ENCODE results near the gene POU2AF3. TPM values are rescaled to one million over a fixed set of nuclear protein-coding genes. Genes with fewer than 3 reads are reported as not detected.
"Not testable (repeated sequence)": the region's sequence is repeated elsewhere in the genome, so short reads cannot be mapped to it uniquely, and the experiment has no call there.

POU2AF3 gene
- total RNA-seq, 2 experiments from 2014 or later, result not detected

- Mint-ChIP-seq H3K4me1 (ENCODE audit: low read depth) (no peaks in the 10 kb centered on the region), H3K27me3 (ENCODE audit: low read depth) (peaks cover 25% of the 10 kb centered on the region)
- CTCF ChIA-PET, result interaction anchor here (1.2 kb wide), 1 partner anchor 109 kb away, joined by 3 read pairs; no protein-coding TSS in a partner anchor
Observed at GRCh38 chr11:111319296-111319695, 20.9 kb downstream of the POU2AF3 start.

GRCh38 chr11:111320199-111320598, 21.9 kb downstream of the POU2AF3 start:
- H3K9me3 Mint-ChIP-seq (ENCODE audit: insufficient read depth); ATAC-seq; H3K36me3 Mint-ChIP-seq (ENCODE audit: low read depth); POLR2A ChIA-PET; DNase-seq; H3K27ac Mint-ChIP-seq; H3K4me3 Mint-ChIP-seq; H3K4me1 Mint-ChIP-seq (ENCODE audit: low read depth): not testable (repeated sequence)
- H3K27me3 Mint-ChIP-seq (ENCODE audit: low read depth), result peaks cover 22% of the 10 kb centered on the region
- CTCF ChIA-PET, result interaction anchor here (0.9 to 1.2 kb wide), 2 partner anchors 108 to 109 kb away, joined by 3 read pairs; no protein-coding TSS in a partner anchor

More at GRCh38 chr11:111319296-111319695, 20.9 kb downstream of the POU2AF3 start:
- DNase-seq (peak; percentile 17), ATAC-seq (no peak)
- H3K27ac Mint-ChIP-seq, result no peak overlapping the region
- no peaks in the 10 kb centered on the region for H3K36me3 Mint-ChIP-seq (ENCODE audit: low read depth)
- H3K9me3 Mint-ChIP-seq (ENCODE audit: insufficient read depth), result no peaks in the 10 kb centered on the region
- H3K4me3 Mint-ChIP-seq, result no peak overlapping the region
- POLR2A ChIA-PET, result no interaction called here

GRCh38 chr11:111320728-111321568, 22.6 kb downstream of the POU2AF3 start:
- no peak for DNase-seq
- no peak overlapping the region for H3K27ac Mint-ChIP-seq
- H3K36me3 Mint-ChIP-seq (ENCODE audit: low read depth), result no peaks in the 10 kb centered on the region
- peaks cover 17% of the 10 kb centered on the region for H3K27me3 Mint-ChIP-seq (ENCODE audit: low read depth)
- no peaks in the 10 kb centered on the region for H3K9me3 Mint-ChIP-seq (ENCODE audit: insufficient read depth)
- no peak for ATAC-seq
- ChIA-PET CTCF (interaction anchor here (0.9 kb wide), 1 partner anchor 108 kb away, joined by 3 read pairs; no protein-coding TSS in a partner anchor), POLR2A (no interaction called here)
- H3K4me1 Mint-ChIP-seq (ENCODE audit: low read depth), result no peaks in the 10 kb centered on the region
- H3K4me3 Mint-ChIP-seq, result no peak overlapping the region

GRCh38 chr11:111322534-111322933, 24.2 kb downstream of the POU2AF3 start:
- Mint-ChIP-seq H3K4me3 (no peak overlapping the region), H3K27me3 (ENCODE audit: low read depth) (peaks cover 10% of the 10 kb centered on the region), H3K27ac (no peak overlapping the region), H3K36me3 (ENCODE audit: low read depth) (no peaks in the 10 kb centered on the region), H3K4me1 (ENCODE audit: low read depth) (no peaks in the 10 kb centered on the region), H3K9me3 (ENCODE audit: insufficient read depth) (no peaks in the 10 kb centered on the region)
- ATAC-seq (no peak), DNase-seq (no peak)
- ChIA-PET POLR2A (no interaction called here), CTCF (interaction anchor here (0.9 kb wide), 1 partner anchor 107 kb away, joined by 3 read pairs; no protein-coding TSS in a partner anchor)

- no peak for ATAC-seq
- Mint-ChIP-seq H3K36me3 (ENCODE audit: low read depth) (no peaks in the 10 kb centered on the region), H3K4me3 (no peak overlapping the region), H3K27me3 (ENCODE audit: low read depth) (peaks cover 10% of the 10 kb centered on the region), H3K27ac (no peak overlapping the region), H3K9me3 (ENCODE audit: insufficient read depth) (no peaks in the 10 kb centered on the region), H3K4me1 (ENCODE audit: low read depth) (no peaks in the 10 kb centered on the region)
- POLR2A ChIA-PET, result no interaction called here
- DNase-seq, result no peak
- CTCF ChIA-PET, result interaction anchor here (1.0 kb wide), 1 partner anchor 99 kb away, joined by 3 read pairs; no protein-coding TSS in a partner anchor
Observed at GRCh38 chr11:111324277-111324720, 26.0 kb downstream of the POU2AF3 start.

GRCh38 chr11:111325259-111325658, 26.9 kb downstream of the POU2AF3 start:
- ChIA-PET POLR2A (no interaction called here), CTCF (no interaction called here)
- no peak overlapping the region for H3K4me3 Mint-ChIP-seq
- no peaks in the 10 kb centered on the region for H3K9me3 Mint-ChIP-seq (ENCODE audit: insufficient read depth)
- no peaks in the 10 kb centered on the region for H3K36me3 Mint-ChIP-seq (ENCODE audit: low read depth)
- DNase-seq (peak; percentile 4), ATAC-seq (no peak)
- H3K4me1 Mint-ChIP-seq (ENCODE audit: low read depth), result no peaks in the 10 kb centered on the region
- no peak overlapping the region for H3K27ac Mint-ChIP-seq
- H3K27me3 Mint-ChIP-seq (ENCODE audit: low read depth), result peaks cover 7% of the 10 kb centered on the region

GRCh38 chr11:111326824-111327223, 28.5 kb downstream of the POU2AF3 start:
- no peak overlapping the region for H3K27ac Mint-ChIP-seq
- H3K9me3 Mint-ChIP-seq (ENCODE audit: insufficient read depth), result no peaks in the 10 kb centered on the region
- ChIA-PET POLR2A (no interaction called here), CTCF (interaction anchor here (1.4 to 1.5 kb wide), 2 partner anchors 102 to 120 kb away, joined by 4 to 5 read pairs; no protein-coding TSS in a partner anchor)
- H3K27me3 Mint-ChIP-seq (ENCODE audit: low read depth), result peaks cover 7% of the 10 kb centered on the region
- no peak overlapping the region for H3K4me3 Mint-ChIP-seq
- H3K4me1 Mint-ChIP-seq (ENCODE audit: low read depth), result no peaks in the 10 kb centered on the region
- DNase-seq (no peak), ATAC-seq (no peak)
- H3K36me3 Mint-ChIP-seq (ENCODE audit: low read depth), result no peaks in the 10 kb centered on the region

GRCh38 chr11:111327908-111328624, 29.7 kb downstream of the POU2AF3 start:
- CTCF ChIA-PET, result no interaction called here
- ATAC-seq, result no peak

GRCh38 chr11:111329306-111330204, 31.2 kb downstream of the POU2AF3 start:
- ATAC-seq (no peak), DNase-seq (no peak)
- Mint-ChIP-seq H3K27ac (no peak overlapping the region), H3K9me3 (ENCODE audit: insufficient read depth) (no peaks in the 10 kb centered on the region), H3K4me1 (ENCODE audit: low read depth) (no peaks in the 10 kb centered on the region), H3K27me3 (ENCODE audit: low read depth) (peaks cover 10% of the 10 kb centered on the region), H3K4me3 (no peak overlapping the region), H3K36me3 (ENCODE audit: low read depth) (no peaks in the 10 kb centered on the region)
- ChIA-PET POLR2A (no interaction called here), CTCF (no interaction called here)

More at GRCh38 chr11:111327908-111328624, 29.7 kb downstream of the POU2AF3 start:
- POLR2A ChIA-PET, result no interaction called here
- no peak overlapping the region for H3K27ac Mint-ChIP-seq
- H3K36me3 Mint-ChIP-seq (ENCODE audit: low read depth), result no peaks in the 10 kb centered on the region
- H3K4me3 Mint-ChIP-seq, result no peak overlapping the region
- no peaks in the 10 kb centered on the region for H3K4me1 Mint-ChIP-seq (ENCODE audit: low read depth)
- H3K27me3 Mint-ChIP-seq (ENCODE audit: low read depth), result peaks cover 10% of the 10 kb centered on the region
- no peaks in the 10 kb centered on the region for H3K9me3 Mint-ChIP-seq (ENCODE audit: insufficient read depth)
- DNase-seq, result no peak

GRCh38 chr11:111330234-111330893, 32.0 kb downstream of the POU2AF3 start:
- ChIA-PET POLR2A (no interaction called here), CTCF (no interaction called here)
- Mint-ChIP-seq H3K4me3 (no peak overlapping the region), H3K4me1 (ENCODE audit: low read depth) (no peaks in the 10 kb centered on the region), H3K9me3 (ENCODE audit: insufficient read depth) (no peaks in the 10 kb centered on the region), H3K36me3 (ENCODE audit: low read depth) (no peaks in the 10 kb centered on the region), H3K27ac (no peak overlapping the region), H3K27me3 (ENCODE audit: low read depth) (peaks cover 10% of the 10 kb centered on the region)
- DNase-seq (no peak), ATAC-seq (no peak)

Measured in activated CD8-positive, alpha-beta T cell treated with anti-CD3 and anti-CD28 coated beads, Interleukin-2, amount 10 ng/mL, durations not matched to agents 7 days and 5 days (primary cell).